Heart left ventricle (tissue), 13 donors: ENCODE data around the gene VIL1.

Experiments
- CTCF ChIP-seq, 12 donors: fragments of 200-600 bp; sonication (generic) in 4 of 12; IDR thresholded peaks; one replicate each; pipeline versions ENCODE4 v1.5.0 to v1.8.0; 2018 to 2022; ENCODE audit warnings: antibody characterized with exemption in 12 of 12, mild to moderate bottlenecking in 5 of 12
- POLR2A ChIP-seq, 2 donors: fragments of 450-650 bp; IDR thresholded peaks; one replicate each; pipeline ENCODE4 v1.6.1; 2017; ENCODE audit warnings: antibody characterized with exemption in 2 of 2, mild to moderate bottlenecking in 2 of 2, moderate library complexity in 2 of 2
- donor health status: ischemic (EF 13 %, LVEDD 7.1; RV severe dilation, severe dysfunction).
- donor health status: DM: no; HTN: yes; CAD: no.
- donor health status: DM: no; HTN: no; CAD: no.
- donor health status: ischemic (EF 25% LVEDD 6.9; RV normal size, moderate dysfunction).
- donor health status: ischemic (EF 25% LVEDD 5.7; RV mildly dilated, moderate dysfunction).
- donor health status: ischemic (EF 35%, LVEDD 5.7; RV mildly dilated, moderate dysfunction).
- donor health status: nonischemic (EF 11% LVEDD 7.7; RV severe dilation, severe dysfunction).
- donor health status: DM: yes; HTN: yes; CAD: no.
- donor health status: PGD.
- donor health status: ischemic (EF 29% LVEDD 5.4; RV normal size, mild dysfunction).
- donor health status: nonischemic (EF 23%, LVEDD 6.1; RV moderate dilation, normal function).

- no peak for TF ChIP-seq POLR2A (IDR thresholded peaks at IDR 0.05)
- no peak for TF ChIP-seq CTCF (IDR thresholded peaks at IDR 0.05)
Measured at GRCh38 chr2:218400167-218400929, 18.6 kb upstream of the VIL1 start.
